Activated CD8-positive, alpha-beta memory T cell treated with anti-CD3 and anti-CD28 coated beads for 24 hours (primary cell): ENCODE data around the gene POLD4.

Experiments used
- DNase-seq: peaks from one replicate; pipeline ENCODE4 v3.0.0-alpha.2; 2020

POLD4 gene

GRCh38 chr11:67314218-67314617, 39.1 kb downstream of the POLD4 start:
- DNase-seq: no peak

DNA sequence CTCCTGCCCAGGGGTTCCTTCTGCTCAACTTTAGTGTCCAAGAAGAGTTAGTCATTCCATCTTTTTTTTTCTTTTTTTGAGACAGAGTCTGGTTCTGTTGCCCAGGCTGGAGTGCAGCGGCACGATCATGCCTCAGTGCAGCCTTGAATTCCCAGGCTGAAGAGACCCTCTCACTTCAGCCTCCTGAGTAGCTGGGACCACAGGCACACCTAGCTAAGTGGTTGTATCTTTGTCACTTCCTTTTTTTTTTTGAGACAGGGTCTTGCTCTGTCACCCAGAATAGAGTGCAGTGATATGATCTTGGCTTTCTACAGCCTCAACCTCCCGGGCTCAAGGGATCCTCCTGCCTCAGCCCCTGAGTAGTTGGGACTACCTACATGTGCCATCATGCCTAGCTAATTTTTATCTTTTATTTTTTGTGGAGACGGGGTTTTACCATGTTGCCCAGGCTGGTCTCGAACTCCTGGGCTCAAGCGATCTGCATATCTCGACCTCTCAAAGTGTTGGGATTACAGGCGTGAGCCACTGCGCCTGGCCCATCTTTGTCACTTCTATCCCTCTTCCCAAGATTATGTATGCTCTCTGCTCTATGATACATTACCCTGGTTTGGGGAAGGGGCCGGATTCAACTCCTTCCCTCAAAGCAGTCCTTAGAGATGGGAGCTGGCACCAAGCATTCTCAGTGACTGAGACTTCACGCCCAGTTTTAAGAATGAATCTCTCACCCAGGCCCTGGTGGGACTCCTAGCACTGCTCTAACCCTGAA, 40.0 kb downstream of the POLD4 start:
- DNase-seq: no peak

DNA sequence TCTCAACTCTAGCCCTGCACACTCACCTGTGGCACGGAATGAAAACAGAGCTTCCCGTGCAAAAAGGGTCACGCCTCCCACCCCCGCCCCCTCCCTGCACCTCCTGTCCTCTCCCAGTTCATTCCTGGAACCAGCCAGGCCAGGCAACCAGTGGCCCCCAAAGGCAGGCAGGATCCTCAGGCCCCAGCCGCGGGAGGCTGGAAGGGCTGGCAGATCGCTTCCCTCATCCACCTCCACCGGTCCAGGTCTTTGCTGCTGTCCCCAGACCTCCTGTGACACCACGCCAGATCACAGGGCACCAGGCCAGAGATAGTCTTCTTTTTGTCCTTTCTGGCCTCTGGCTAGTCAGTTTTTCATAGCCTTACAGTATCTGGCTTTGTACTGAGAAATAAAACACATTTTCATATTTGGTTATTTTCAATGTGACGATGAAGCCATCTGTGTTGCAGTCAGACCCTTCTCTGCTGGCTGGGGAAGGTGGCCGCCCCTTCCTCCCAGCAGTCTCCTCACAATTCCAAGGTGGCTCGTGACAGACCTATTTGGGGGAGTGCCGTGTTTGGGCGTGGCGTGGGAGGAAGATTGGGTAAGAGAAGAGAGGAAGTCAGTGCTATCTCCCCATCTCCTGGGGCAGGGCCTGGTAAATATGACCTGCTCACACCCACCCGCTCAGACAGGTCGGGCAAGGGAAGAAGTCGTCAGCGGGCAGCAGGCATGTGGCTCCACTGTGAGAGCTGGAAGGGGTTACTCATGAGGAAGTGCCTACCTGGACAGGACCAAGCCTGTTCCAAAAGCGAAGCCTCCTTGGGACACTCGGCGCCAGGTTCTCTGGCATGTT, 40.9 kb downstream of the POLD4 start:
- DNase-seq: no peak

DNA sequence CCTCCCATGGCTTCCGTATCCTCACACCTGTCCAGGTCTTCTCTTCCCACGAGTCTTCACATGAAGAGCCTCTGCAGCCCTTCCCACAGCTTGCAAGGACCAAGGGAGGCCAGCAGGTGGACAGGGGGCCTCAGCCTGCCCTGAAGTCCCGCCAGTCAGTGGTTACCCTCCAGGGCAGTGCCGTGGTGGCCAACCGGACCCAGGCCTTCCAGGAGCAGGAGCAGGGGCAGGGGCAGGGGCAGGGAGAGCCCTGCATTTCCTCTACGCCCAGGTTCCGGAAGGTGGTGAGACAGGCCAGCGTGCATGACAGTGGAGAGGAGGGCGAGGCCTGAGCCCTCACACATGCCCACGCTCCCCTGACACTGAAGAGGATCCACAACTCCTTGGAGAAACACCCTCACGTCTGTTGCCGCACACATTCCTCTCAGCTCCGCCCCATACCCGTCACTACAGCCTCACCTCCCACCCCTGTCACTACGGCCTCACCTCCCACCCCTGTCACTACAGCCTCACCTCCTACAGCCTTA, 41.7 kb downstream of the POLD4 start:
- DNase-seq: no peak

DNA sequence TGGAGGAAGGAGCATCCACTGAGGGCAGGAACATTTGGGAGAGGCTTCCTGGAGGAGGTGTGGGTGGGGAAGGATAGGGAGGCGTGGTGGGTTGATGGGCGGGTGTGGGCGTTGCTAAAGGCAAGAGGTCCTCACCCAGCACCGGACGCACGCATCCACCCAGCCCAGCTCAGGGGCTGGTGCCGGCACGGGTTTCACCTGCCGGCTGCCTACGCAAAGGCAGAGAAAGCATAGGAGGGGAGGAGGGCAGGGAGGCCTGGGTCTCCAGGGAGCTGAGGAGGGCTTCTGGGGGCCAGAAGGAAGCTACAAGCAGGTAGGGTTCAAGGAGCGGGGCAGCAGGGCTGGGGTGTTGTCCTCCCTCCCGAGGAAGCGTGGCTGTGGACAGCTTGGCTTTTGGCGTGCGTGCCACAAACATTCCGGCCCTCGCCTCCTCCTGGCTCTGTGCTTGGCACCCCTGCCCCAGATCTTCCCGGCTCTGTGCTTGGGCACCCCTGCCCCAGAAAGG, 42.2 kb downstream of the POLD4 start:
- DNase-seq: no peak

GRCh38 chr11:67310246-67311050, 42.9 kb downstream of the POLD4 start:
- no peak for DNase-seq

GRCh38 chr11:67309661-67310061, 43.7 kb downstream of the POLD4 start:
- no peak for DNase-seq

DNA sequence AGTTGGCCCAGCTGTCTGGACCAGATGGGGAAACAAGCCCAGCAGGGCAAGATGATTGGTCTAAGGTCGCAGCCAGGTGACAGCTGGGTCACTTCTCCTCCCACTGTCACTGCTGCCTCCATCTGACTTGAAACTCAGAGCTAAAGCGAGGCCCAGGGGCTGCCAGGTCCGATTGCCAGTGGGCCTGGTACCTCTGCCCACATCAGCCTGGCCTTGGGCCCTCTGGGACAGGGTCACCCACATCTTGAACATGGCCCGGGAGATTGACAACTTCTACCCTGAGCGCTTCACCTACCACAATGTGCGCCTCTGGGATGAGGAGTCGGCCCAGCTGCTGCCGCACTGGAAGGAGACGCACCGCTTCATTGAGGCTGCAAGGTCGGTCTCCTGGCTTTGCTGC, 44.2 kb downstream of the POLD4 start:
- no peak for DNase-seq

DNA sequence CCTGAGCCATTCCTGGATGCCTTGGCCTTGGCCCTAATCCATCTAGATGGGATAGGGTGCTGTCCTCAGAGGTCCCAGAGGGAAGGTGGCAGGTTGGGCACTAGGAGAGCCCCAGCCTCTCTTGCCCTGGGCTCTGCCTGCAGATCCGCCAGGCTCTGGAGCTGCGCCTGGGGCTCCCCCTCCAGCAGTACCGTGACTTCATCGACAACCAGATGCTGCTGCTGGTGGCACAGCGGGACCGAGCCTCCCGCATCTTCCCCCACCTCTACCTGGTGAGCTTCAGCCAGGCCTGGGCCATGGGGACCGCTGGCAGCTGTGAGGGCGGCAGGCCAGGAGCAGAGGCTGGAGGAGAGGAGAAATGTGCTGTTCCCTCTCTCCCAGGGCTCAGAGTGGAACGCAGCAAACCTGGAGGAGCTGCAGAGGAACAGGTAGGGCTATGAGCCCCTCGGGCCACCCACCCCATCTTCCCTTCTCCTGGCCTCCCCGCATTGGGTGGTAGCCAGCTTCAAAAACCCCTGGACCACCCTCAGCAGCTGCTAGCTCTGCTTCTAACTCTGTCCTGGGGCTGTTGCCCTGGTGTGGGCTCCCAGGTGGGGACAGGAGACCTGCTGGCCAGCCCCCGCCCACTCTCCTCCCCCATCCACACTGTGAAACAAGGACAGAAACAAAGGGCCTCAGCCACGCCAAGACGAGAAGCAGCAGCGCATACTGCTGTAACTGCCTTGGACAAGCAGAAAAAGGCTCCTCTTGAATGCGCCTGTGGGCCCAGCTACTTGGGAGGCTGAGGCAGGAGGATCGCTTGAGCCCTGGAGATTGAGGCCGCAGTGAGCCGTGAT, 45.1 kb downstream of the POLD4 start:
- DNase-seq: no peak

DNA sequence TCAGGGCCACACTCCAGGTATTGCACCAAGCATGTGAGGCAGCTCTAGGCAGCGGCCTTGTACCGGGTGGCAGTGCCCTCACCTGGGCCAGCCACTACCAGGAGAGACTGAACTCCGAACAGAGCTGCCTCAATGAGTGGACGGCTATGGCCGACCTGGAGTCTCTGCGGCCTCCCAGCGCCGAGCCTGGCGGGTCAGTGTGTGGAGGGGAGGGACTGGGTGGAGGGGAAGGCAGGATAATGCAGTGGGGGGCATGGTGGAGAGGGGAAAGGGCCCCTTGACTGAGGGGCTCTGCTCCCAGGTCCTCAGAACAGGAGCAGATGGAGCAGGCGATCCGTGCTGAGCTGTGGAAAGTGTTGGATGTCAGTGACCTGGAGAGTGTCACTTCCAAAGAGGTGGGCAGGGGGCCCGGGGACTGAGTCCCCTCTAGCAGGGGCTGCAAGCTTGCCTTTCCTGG, 45.8 kb downstream of the POLD4 start:
- DNase-seq: no peak

- DNase-seq: no peak
Observed at GRCh38 chr11:67306769-67307544, 46.4 kb downstream of the POLD4 start.

GRCh38 chr11:67304511-67305113, 48.7 kb downstream of the POLD4 start:
- DNase-seq: peak; percentile 58

- no peak for DNase-seq
Observed at GRCh38 chr11:67303835-67304411, 49.4 kb downstream of the POLD4 start.

DNA sequence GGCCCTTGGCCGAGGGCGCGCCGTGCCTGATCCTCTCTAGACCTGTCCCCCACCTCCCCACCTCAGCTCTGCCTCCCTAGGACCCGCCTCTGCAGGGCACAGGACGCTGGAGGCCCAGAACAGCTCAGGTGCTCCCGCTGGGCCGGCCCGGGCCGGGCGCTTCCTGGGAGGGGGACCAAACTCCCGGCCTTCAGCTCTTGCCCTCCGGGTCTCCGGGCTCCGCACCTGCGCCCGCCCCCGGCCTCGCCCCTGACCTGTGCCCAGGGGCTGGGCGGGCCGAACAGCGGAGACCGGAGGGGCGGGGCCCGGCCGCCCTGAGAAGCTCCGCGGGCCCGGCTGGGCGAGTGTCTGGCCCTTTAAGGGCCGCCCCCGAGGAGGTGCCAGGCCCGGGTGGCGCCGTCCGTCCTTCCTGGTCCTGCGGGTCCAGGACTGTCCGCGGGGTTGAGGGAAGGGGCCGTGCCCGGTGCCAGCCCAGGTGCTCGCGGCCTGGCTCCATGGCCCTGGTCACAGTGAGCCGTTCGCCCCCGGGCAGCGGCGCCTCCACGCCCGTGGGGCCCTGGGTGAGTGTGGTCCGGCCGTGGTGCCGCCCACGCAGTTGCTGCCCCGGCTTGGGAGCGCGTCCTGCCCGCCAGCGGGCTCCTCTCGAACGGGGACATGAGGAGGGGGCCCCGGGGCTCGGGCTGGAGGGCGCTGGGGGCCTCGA, 50.1 kb downstream of the POLD4 start, which contains the start of gene SSH3:
Gene SSH3, plus strand, starts transcription at position 399 of the 703 bp plus-strand sequence. Its CDS starts 96 bp downstream, at position 495.
- DNase-seq: peak; percentile 81

- no peak for DNase-seq
Observed at GRCh38 chr11:67302571-67303131, 50.7 kb downstream of the POLD4 start.

- DNase-seq: no peak
Observed at GRCh38 chr11:67301951-67302516, 51.3 kb downstream of the POLD4 start.

DNA sequence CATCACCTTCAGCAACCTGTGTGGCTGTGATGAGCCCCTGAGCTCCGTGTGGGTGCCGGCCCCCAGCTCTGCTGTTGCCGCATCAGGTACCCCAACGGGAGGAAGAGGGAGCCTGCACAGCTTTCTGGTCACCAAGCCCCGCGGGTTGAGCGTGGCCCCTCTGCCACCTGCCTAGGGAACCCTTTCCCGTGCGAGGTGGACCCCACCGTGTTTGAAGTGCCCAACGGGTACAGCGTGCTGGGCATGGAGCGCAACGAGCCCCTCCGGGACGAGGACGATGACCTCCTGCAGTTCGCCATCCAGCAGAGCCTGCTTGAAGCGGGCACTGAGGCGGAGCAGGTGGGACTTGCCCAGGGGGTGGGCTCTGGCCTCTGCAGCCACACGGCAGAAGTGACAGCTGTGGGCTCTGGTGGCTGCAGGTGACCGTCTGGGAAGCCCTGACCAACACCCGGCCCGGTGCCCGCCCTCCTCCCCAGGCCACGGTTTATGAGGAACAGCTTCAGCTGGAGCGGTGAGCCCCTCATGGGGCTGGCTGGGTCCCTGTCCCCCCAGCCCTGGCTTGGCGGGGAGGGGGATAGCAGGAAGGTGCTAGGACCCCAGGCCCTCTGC, 51.9 kb downstream of the POLD4 start:
- no peak for DNase-seq
